HEK293T (cell line): ENCODE results near the gene HLA-F.

Source experiments
- CTCF ChIA-PET: fragments of 350-600 bp; formaldehyde crosslinking; extraction: SDS; loops from one replicate; lab custom pipeline; 2021; ENCODE audit warnings: antibody characterized with exemption, inconsistent platforms; lab: Yijun Ruan, JAX
- POLR2A ChIA-PET: fragments of 350-600 bp; formaldehyde crosslinking; extraction: SDS; loops from one replicate; lab custom pipeline; 2020; ENCODE audit warnings: antibody characterized with exemption, inconsistent platforms; lab: Yijun Ruan, JAX
- DNase-seq: peaks from one replicate; pipeline ENCODE4 v3.0.0; 2012; ENCODE audit warnings: mixed read lengths; ENCODE audit errors: extremely low spot score
- ARNT ChIP-seq: fragments of 450-650 bp; IDR thresholded peaks from 2 replicates; pipeline ENCODE4 v1.6.1; 2017; ENCODE audit warnings: mild to moderate bottlenecking
- BHLHE40 ChIP-seq: fragments of 450-650 bp; IDR thresholded peaks from 2 replicates; pipeline ENCODE4 v1.6.1; 2016; ENCODE audit warnings: mild to moderate bottlenecking, moderate library complexity, borderline replicate concordance
- CTBP1 ChIP-seq: fragments of 450-650 bp; IDR thresholded peaks from 2 replicates; pipeline ENCODE4 v1.6.1; 2016; ENCODE audit warnings: borderline replicate concordance
- ELF4 ChIP-seq: fragments of 450-650 bp; IDR thresholded peaks from 2 replicates; pipeline ENCODE4 v1.6.1; 2017; ENCODE audit warnings: antibody characterized with exemption
- FOXA1 ChIP-seq: fragments of 450-650 bp; IDR thresholded peaks from 2 replicates; pipeline ENCODE4 v1.6.1; 2016; ENCODE audit warnings: mild to moderate bottlenecking
- FOXK2 ChIP-seq: fragments of 450-650 bp; IDR thresholded peaks from 2 replicates; pipeline ENCODE4 v1.6.1; 2016; ENCODE audit warnings: mild to moderate bottlenecking
- FOXM1 ChIP-seq: fragments of 450-650 bp; IDR thresholded peaks from 2 replicates; pipeline ENCODE4 v1.6.1; 2017; ENCODE audit warnings: mild to moderate bottlenecking, borderline replicate concordance
- HDGF ChIP-seq: fragments of 450-650 bp; IDR thresholded peaks from 2 replicates; pipeline ENCODE4 v1.6.1; 2017; ENCODE audit warnings: antibody characterized with exemption, borderline replicate concordance
- L3MBTL2 ChIP-seq: fragments of 450-650 bp; conservative IDR thresholded peaks from 2 replicates; pipeline ENCODE4 v1.6.1; 2016; ENCODE audit warnings: mild to moderate bottlenecking
- LEF1 ChIP-seq: fragments of 450-650 bp; IDR thresholded peaks from 2 replicates; pipeline ENCODE4 v1.6.1; 2017; ENCODE audit warnings: mild to moderate bottlenecking, borderline replicate concordance
- NFRKB ChIP-seq: fragments of 450-650 bp; IDR thresholded peaks from 2 replicates; pipeline ENCODE4 v1.6.1; 2016; ENCODE audit warnings: mild to moderate bottlenecking, moderate library complexity
- PKNOX1 ChIP-seq: fragments of 450-650 bp; IDR thresholded peaks from 2 replicates; pipeline ENCODE4 v1.6.1; 2016
- SP1 ChIP-seq: fragments of 450-650 bp; IDR thresholded peaks from 2 replicates; pipeline ENCODE4 v1.6.1; 2017
- SUZ12 ChIP-seq: fragments of 450-650 bp; IDR thresholded peaks from 2 replicates; pipeline ENCODE4 v1.6.1; 2016; ENCODE audit warnings: mild to moderate bottlenecking
- TARDBP ChIP-seq: fragments of 450-650 bp; IDR thresholded peaks from 2 replicates; pipeline ENCODE4 v1.6.1; 2016
- ZNF384 ChIP-seq: fragments of 450-650 bp; IDR thresholded peaks from 2 replicates; pipeline ENCODE4 v1.6.1; 2016

The HLA-F gene

GRCh38 chr6:29728173-29728874 lies 5.1 kb downstream of the HLA-F start:
- ChIA-PET POLR2A (no interaction called here), CTCF (interaction anchor here (0.6 kb wide), 1 partner anchor 21 kb away, joined by 3 read pairs; no protein-coding TSS in a partner anchor)
- TF ChIP-seq SP1 = no peak
- no peak for TF ChIP-seq BHLHE40
- no peak for TF ChIP-seq ARNT
- no peak for TF ChIP-seq TARDBP
- no peak for TF ChIP-seq SUZ12
- no peak for TF ChIP-seq HDGF
- TF ChIP-seq NFRKB = no peak
- TF ChIP-seq ZNF384 = no peak
- DNase-seq = no peak

GRCh38 chr6:29728875-29729270 lies 5.6 kb downstream of the HLA-F start:
- no peak for DNase-seq
- ChIA-PET POLR2A (no interaction called here), CTCF (no interaction called here)
- TF ChIP-seq FOXM1 (no peak), ZNF384 (no peak), FOXK2 (no peak), LEF1 (no peak), SUZ12 (no peak), BHLHE40 (no peak), HDGF (no peak), TARDBP (no peak), PKNOX1 (no peak), SP1 (no peak), NFRKB (no peak), FOXA1 (no peak), ARNT (no peak), ELF4 (no peak), L3MBTL2 (no peak), CTBP1 (no peak)

GRCh38 chr6:29729774-29730328 lies 6.6 kb downstream of the HLA-F start:
- POLR2A ChIA-PET = no interaction called here
- no peak for TF ChIP-seq BHLHE40
- no peak for TF ChIP-seq FOXA1
- no peak for TF ChIP-seq L3MBTL2
- no peak for TF ChIP-seq NFRKB
- no peak for TF ChIP-seq ELF4
- no peak for TF ChIP-seq ARNT
- no peak for TF ChIP-seq ZNF384
- TF ChIP-seq SP1 = no peak
- no peak for TF ChIP-seq PKNOX1
- no peak for TF ChIP-seq FOXM1
- no peak for TF ChIP-seq HDGF
- TF ChIP-seq CTBP1 = no peak
- no peak for TF ChIP-seq FOXK2
- no peak for TF ChIP-seq TARDBP
- no peak for TF ChIP-seq SUZ12
- no peak for TF ChIP-seq LEF1
- CTCF ChIA-PET = no interaction called here
- DNase-seq = no peak

- no peak for DNase-seq
- CTCF ChIA-PET = no interaction called here
- no peak for TF ChIP-seq TARDBP
- POLR2A ChIA-PET = no interaction called here
Measured at GRCh38 chr6:29730575-29731126, 7.4 kb downstream of the HLA-F start.

GRCh38 chr6:29731281-29731680 lies 8.0 kb downstream of the HLA-F start:
- CTCF ChIA-PET = no interaction called here
- TF ChIP-seq LEF1 (no peak), FOXA1 (no peak)
- POLR2A ChIA-PET = no interaction called here
- DNase-seq = no peak

- ChIA-PET CTCF (no interaction called here), POLR2A (no interaction called here)
- TF ChIP-seq TARDBP (no peak), FOXK2 (no peak), CTBP1 (no peak), FOXM1 (no peak), NFRKB (no peak), ARNT (no peak), ELF4 (no peak), PKNOX1 (no peak), LEF1 (no peak), SUZ12 (no peak), FOXA1 (no peak), L3MBTL2 (no peak), HDGF (no peak), SP1 (no peak), BHLHE40 (no peak), ZNF384 (no peak)
- DNase-seq = no peak
Measured at GRCh38 chr6:29733057-29733456, 9.8 kb downstream of the HLA-F start.
